Retinal pigment epithelial cell (primary cell): ENCODE results near the gene MBNL2.

Experiments
- DNase-seq: peaks from one replicate; pipeline ENCODE4 v3.0.0-alpha.2; 2010; ENCODE audit warnings: low read depth
- H3K4me3 ChIP-seq: 2 replicates; pipeline ENCODE4 v1.5.1; 2011; ENCODE audit warnings: mild to moderate bottlenecking, low read length, control low read depth, moderate library complexity
- CTCF ChIP-seq: conservative IDR thresholded peaks from 2 replicates; pipeline ENCODE4 v1.5.1; 2011; ENCODE audit warnings: low read depth, low read length, control low read depth, inconsistent platforms

MBNL2 gene

GRCh38 chr13:97231829-97232196 lies 9.7 kb downstream of the MBNL2 start:
- no peak for TF ChIP-seq CTCF
- H3K4me3 ChIP-seq, result no peak overlapping the region
- no peak for DNase-seq

GRCh38 chr13:97233499-97233898 lies 11.4 kb downstream of the MBNL2 start:
- TF ChIP-seq CTCF, result no peak
- H3K4me3 ChIP-seq, result no peak overlapping the region
- no peak for DNase-seq

- no peak for TF ChIP-seq CTCF
- H3K4me3 ChIP-seq, result no peak overlapping the region
- DNase-seq, result no peak
Observed at GRCh38 chr13:97234236-97234635, 12.1 kb downstream of the MBNL2 start.

- TF ChIP-seq CTCF, result no peak
- no peak overlapping the region for H3K4me3 ChIP-seq
- DNase-seq, result no peak
Observed at GRCh38 chr13:97234742-97235141, 12.6 kb downstream of the MBNL2 start.

GRCh38 chr13:97235549-97236231 lies 13.6 kb downstream of the MBNL2 start:
- DNase-seq, result no peak
- H3K4me3 ChIP-seq, result no peak overlapping the region
- TF ChIP-seq CTCF, result no peak

GRCh38 chr13:97237388-97237787 lies 15.3 kb downstream of the MBNL2 start:
- no peak for TF ChIP-seq CTCF
- no peak for DNase-seq
- no peak overlapping the region for H3K4me3 ChIP-seq

- no peak for TF ChIP-seq CTCF
- DNase-seq, result no peak
- H3K4me3 ChIP-seq, result no peak overlapping the region
Observed at GRCh38 chr13:97238432-97238831, 16.3 kb downstream of the MBNL2 start.
